Smooth muscle cell (in vitro differentiated cells): Measurements from ENCODE around the gene PLCD3. TPM values are rescaled to one million over a fixed set of nuclear protein-coding genes. Genes with fewer than 3 reads are reported as not detected.
"Not testable (repeated sequence)": the region's sequence is repeated elsewhere in the genome, so short reads cannot be mapped to it uniquely, and the experiment has no call there.

Experiments used
- DNase-seq: peaks from one replicate; lab custom pipeline; 2025; ENCODE audit not compliant: unreplicated experiment; lab: John Stamatoyannopoulos, UW
- H2AFZ ChIP-seq: fragments of 200-600 bp; sonication (generic); 2 replicates; pipeline ENCODE4 v1.6.0; 2016; ENCODE audit warnings: antibody characterized with exemption, low read depth, mild to moderate bottlenecking
- H3F3A ChIP-seq: fragments of 200-600 bp; sonication (generic); 2 replicates; pipeline ENCODE4 v1.6.0; 2017; ENCODE audit warnings: antibody characterized with exemption, low read depth
- H3K27ac ChIP-seq: fragments of 200-600 bp; sonication (generic); 2 replicates; pipeline ENCODE4 v1.5.1; 2016; ENCODE audit warnings: low read depth, mild to moderate bottlenecking
- H3K27me3 ChIP-seq: fragments of 200-600 bp; sonication (generic); 2 replicates; pipeline ENCODE4 v1.6.1; 2016; ENCODE audit warnings: low read depth, mild to moderate bottlenecking
- H3K36me3 ChIP-seq: fragments of 200-600 bp; sonication (generic); 2 replicates; pipeline ENCODE4 v1.5.1; 2016; ENCODE audit warnings: low read depth
- H3K4me1 ChIP-seq: fragments of 200-600 bp; sonication (generic); 2 replicates; pipeline ENCODE4 v1.5.1; 2016; ENCODE audit warnings: low read depth
- H3K4me2 ChIP-seq: fragments of 200-600 bp; sonication (generic); 2 replicates; pipeline ENCODE4 v1.6.0; 2016; ENCODE audit warnings: mild to moderate bottlenecking
- H3K4me3 ChIP-seq: fragments of 200-600 bp; sonication (generic); 2 replicates; pipeline ENCODE4 v1.5.1; 2016; ENCODE audit warnings: mild to moderate bottlenecking
- H3K79me2 ChIP-seq: fragments of 200-600 bp; sonication (generic); 2 replicates; pipeline ENCODE4 v1.6.0; 2016; ENCODE audit warnings: low read depth, mild to moderate bottlenecking
- H3K9ac ChIP-seq: fragments of 200-600 bp; sonication (generic); 2 replicates; pipeline ENCODE4 v1.6.0; 2016; ENCODE audit warnings: low read depth
- H3K9me3 ChIP-seq: fragments of 200-600 bp; sonication (generic); replicated peaks from 2 replicates; pipeline ENCODE4 v1.5.1; 2016; ENCODE audit warnings: low read depth
- H4K20me1 ChIP-seq: fragments of 200-600 bp; sonication (generic); 2 replicates; pipeline ENCODE4 v1.6.0; 2016; ENCODE audit warnings: low read depth
- CTCF ChIP-seq: fragments of 200-600 bp; sonication (generic); IDR thresholded peaks from 2 replicates; pipeline ENCODE4 v1.5.1; 2017; ENCODE audit warnings: borderline replicate concordance, mild to moderate bottlenecking, antibody characterized with exemption; ENCODE audit not compliant: insufficient read depth, poor library complexity, severe bottlenecking
- WGBS: methylation state at CpG from one replicate; pipeline ENCODE4 v1.1.7; 2016; ENCODE audit warnings: low lambda C conversion rate; 5-methylcytosine and 5-hydroxymethylcytosine counted together
- polyA plus RNA-seq: library from polyadenylated mRNA; unstranded; fragments of >200 nt; fragmentation: Nextera tagmentation; extraction: Ambion mirVana; gene quantifications from 2 replicates; pipeline ENCODE4 v1.2.1, GENCODE V29; 2016
- total RNA-seq: library from RNA; depleted of rRNA; stranded (reverse); fragments of >200 nt; gene quantifications from 2 replicates; pipeline ENCODE4 v1.2.3, GENCODE V29; 2014

PLCD3 gene
- total and polyA plus RNA-seq, 2 experiments from 2014 or later, result 24.0 to 33.4 TPM

GRCh38 chr17:45127548-45128300 lies 4.6 kb downstream of the PLCD3 start:
- Histone ChIP-seq H3K27me3 (no peaks in the 10 kb centered on the region), H3K4me1 (peaks cover 20% of the 10 kb centered on the region), H3K4me2 (peak overlapping the region; percentile 72), H3K36me3 (no peaks in the 10 kb centered on the region), H3K4me3 (no peak overlapping the region), H3K9me3 (no peaks in the 10 kb centered on the region), H3F3A (peaks cover 19% of the 10 kb centered on the region), H4K20me1 (no peaks in the 10 kb centered on the region), H3K27ac (peak overlapping the region; percentile 96), H2AFZ (no peak overlapping the region), H3K9ac (peak overlapping the region; percentile 71), H3K79me2 (peaks cover 68% of the 10 kb centered on the region)
- DNase-seq, result no peak
- WGBS, result 58% methylated on average over 10 of the region's 20 CpGs
- no peak for TF ChIP-seq CTCF

GRCh38 chr17:45127207-45127547 lies 5.1 kb downstream of the PLCD3 start:
- no peak overlapping the region for H2AFZ ChIP-seq
- no peaks in the 10 kb centered on the region for H3K36me3 ChIP-seq
- 87% methylated on average over 8 of the region's 8 CpGs for WGBS
- no peak overlapping the region for H3K4me2 ChIP-seq
- H3K79me2 ChIP-seq, result peaks cover 68% of the 10 kb centered on the region
- H3F3A ChIP-seq, result peaks cover 19% of the 10 kb centered on the region
- no peak overlapping the region for H3K9ac ChIP-seq
- H3K4me1 ChIP-seq, result peaks cover 20% of the 10 kb centered on the region
- H3K27ac ChIP-seq, result peak overlapping the region; percentile 96
- no peaks in the 10 kb centered on the region for H3K9me3 ChIP-seq
- no peak for DNase-seq
- H3K27me3 ChIP-seq, result no peaks in the 10 kb centered on the region
- TF ChIP-seq CTCF, result no peak
- H4K20me1 ChIP-seq, result no peaks in the 10 kb centered on the region
- H3K4me3 ChIP-seq, result no peak overlapping the region

- H3K9ac ChIP-seq, result no peak overlapping the region
- H2AFZ ChIP-seq, result no peak overlapping the region
- peaks cover 15% of the 10 kb centered on the region for H3F3A ChIP-seq
- over 99% methylated on average over 8 of the region's 8 CpGs for WGBS
- H3K27ac ChIP-seq, result peak overlapping the region; percentile 83
- no peaks in the 10 kb centered on the region for H3K9me3 ChIP-seq
- DNase-seq, result no peak
- H3K27me3 ChIP-seq, result no peaks in the 10 kb centered on the region
- H3K36me3 ChIP-seq, result no peaks in the 10 kb centered on the region
- H3K79me2 ChIP-seq, result peaks cover 54% of the 10 kb centered on the region
- no peaks in the 10 kb centered on the region for H4K20me1 ChIP-seq
- no peak for TF ChIP-seq CTCF
- peaks cover 15% of the 10 kb centered on the region for H3K4me1 ChIP-seq
- H3K4me3 ChIP-seq, result no peak overlapping the region
- H3K4me2 ChIP-seq, result no peak overlapping the region
These were observed 6.8 kb downstream of the PLCD3 start for GRCh38 chr17:45125509-45125908.

GRCh38 chr17:45124797-45125122 lies 7.6 kb downstream of the PLCD3 start:
- H3K9me3 ChIP-seq, H3K4me2 ChIP-seq, H3F3A ChIP-seq, H4K20me1 ChIP-seq, H3K36me3 ChIP-seq, DNase-seq, H3K27me3 ChIP-seq, H2AFZ ChIP-seq, H3K4me3 ChIP-seq: not testable (repeated sequence)
- peaks cover 54% of the 10 kb centered on the region for H3K79me2 ChIP-seq
- H3K4me1 ChIP-seq, result peaks cover 15% of the 10 kb centered on the region
- WGBS, result 69% methylated on average over 5 of the region's 5 CpGs
- peak overlapping the region; percentile 17 for H3K9ac ChIP-seq
- H3K27ac ChIP-seq, result peak overlapping the region; percentile 83
